ENCODE results near the gene IGIP.

Gene IGIP

GRCh38 chr5:140165923-140166270 lies 40.2 kb downstream of the IGIP start:
- H3K36me3 ChIP-seq (ENCODE audit: insufficient read depth, low read length), result no peaks in the 10 kb centered on the region
- H2AFZ ChIP-seq (ENCODE audit: low read depth, low read length), result no peak overlapping the region
- no peak overlapping the region for H3K4me3 ChIP-seq (ENCODE audit: low read length)
- H3K9me3 ChIP-seq (ENCODE audit: low read length), result no peaks in the 10 kb centered on the region
- H3K27me3 ChIP-seq (ENCODE audit: insufficient read depth, low read length), result peaks cover 5% of the 10 kb centered on the region
- H3K4me1 ChIP-seq (ENCODE audit: insufficient read depth, low read length), result no peaks in the 10 kb centered on the region

GRCh38 chr5:140166911-140167310 lies 41.2 kb downstream of the IGIP start:
- Histone ChIP-seq H3K4me1 (ENCODE audit: insufficient read depth, low read length) (no peaks in the 10 kb centered on the region), H3K9me3 (ENCODE audit: low read length) (no peaks in the 10 kb centered on the region), H3K27me3 (ENCODE audit: insufficient read depth, low read length) (peaks cover 5% of the 10 kb centered on the region), H3K36me3 (ENCODE audit: insufficient read depth, low read length) (no peaks in the 10 kb centered on the region), H3K4me3 (ENCODE audit: low read length) (no peak overlapping the region), H2AFZ (ENCODE audit: low read depth, low read length) (no peak overlapping the region)

- Histone ChIP-seq H3K4me1 (ENCODE audit: insufficient read depth, low read length) (no peaks in the 10 kb centered on the region), H3K9me3 (ENCODE audit: low read length) (no peaks in the 10 kb centered on the region), H3K36me3 (ENCODE audit: insufficient read depth, low read length) (no peaks in the 10 kb centered on the region), H3K4me3 (ENCODE audit: low read length) (no peak overlapping the region), H3K27me3 (ENCODE audit: insufficient read depth, low read length) (no peaks in the 10 kb centered on the region), H2AFZ (ENCODE audit: low read depth, low read length) (no peak overlapping the region)
Observed at GRCh38 chr5:140168371-140168770, 42.6 kb downstream of the IGIP start.

GRCh38 chr5:140169410-140169809 lies 43.7 kb downstream of the IGIP start:
- Histone ChIP-seq H3K36me3 (ENCODE audit: insufficient read depth, low read length) (no peaks in the 10 kb centered on the region), H2AFZ (ENCODE audit: low read depth, low read length) (no peak overlapping the region), H3K27me3 (ENCODE audit: insufficient read depth, low read length) (no peaks in the 10 kb centered on the region), H3K4me3 (ENCODE audit: low read length) (no peak overlapping the region), H3K4me1 (ENCODE audit: insufficient read depth, low read length) (peaks cover 1% of the 10 kb centered on the region), H3K9me3 (ENCODE audit: low read length) (no peaks in the 10 kb centered on the region)

GRCh38 chr5:140172483-140172882 lies 46.7 kb downstream of the IGIP start:
- peaks cover 10% of the 10 kb centered on the region for H3K4me1 ChIP-seq (ENCODE audit: insufficient read depth, low read length)
- H3K36me3 ChIP-seq (ENCODE audit: insufficient read depth, low read length), result no peaks in the 10 kb centered on the region
- H3K27me3 ChIP-seq (ENCODE audit: insufficient read depth, low read length), result no peaks in the 10 kb centered on the region
- H3K4me3 ChIP-seq (ENCODE audit: low read length), result no peak overlapping the region
- H3K9me3 ChIP-seq (ENCODE audit: low read length), result no peaks in the 10 kb centered on the region
- H2AFZ ChIP-seq (ENCODE audit: low read depth, low read length), result no peak overlapping the region

- H2AFZ ChIP-seq (ENCODE audit: low read depth, low read length), result no peak overlapping the region
Observed at GRCh38 chr5:140174014-140174413, 48.3 kb downstream of the IGIP start.

GRCh38 chr5:140174465-140175366 lies 49.0 kb downstream of the IGIP start, which contains the start of gene CYSTM1:
Gene CYSTM1, plus strand, starts transcription at chr5:140175188. Its CDS starts 19,278 bp downstream, at chr5:140194466.
- peak within 1 kb of the TSS; percentile 88 for H2AFZ ChIP-seq (ENCODE audit: low read depth, low read length)
- H3K36me3 ChIP-seq (ENCODE audit: insufficient read depth, low read length), result no peaks in the 10 kb centered on the region
- H3K4me3 ChIP-seq (ENCODE audit: low read length), result peak within 1 kb of the TSS; percentile 68
- H3K27me3 ChIP-seq (ENCODE audit: insufficient read depth, low read length), result no peaks in the 10 kb centered on the region
- peaks cover 10% of the 10 kb centered on the region for H3K4me1 ChIP-seq (ENCODE audit: insufficient read depth, low read length)
- H3K9me3 ChIP-seq (ENCODE audit: low read length), result no peaks in the 10 kb centered on the region

More at GRCh38 chr5:140174014-140174413, 48.3 kb downstream of the IGIP start:
- Histone ChIP-seq H3K4me1 (ENCODE audit: insufficient read depth, low read length) (peaks cover 10% of the 10 kb centered on the region), H3K27me3 (ENCODE audit: insufficient read depth, low read length) (no peaks in the 10 kb centered on the region), H3K4me3 (ENCODE audit: low read length) (no peak overlapping the region), H3K9me3 (ENCODE audit: low read length) (no peaks in the 10 kb centered on the region), H3K36me3 (ENCODE audit: insufficient read depth, low read length) (no peaks in the 10 kb centered on the region)

GRCh38 chr5:140175367-140176030 lies 49.8 kb downstream of the IGIP start:
- H2AFZ ChIP-seq (ENCODE audit: low read depth, low read length), result peak overlapping the region; percentile 88
- H3K4me3 ChIP-seq (ENCODE audit: low read length), result peak overlapping the region; percentile 68
- no peaks in the 10 kb centered on the region for H3K27me3 ChIP-seq (ENCODE audit: insufficient read depth, low read length)
- no peaks in the 10 kb centered on the region for H3K9me3 ChIP-seq (ENCODE audit: low read length)
- H3K36me3 ChIP-seq (ENCODE audit: insufficient read depth, low read length), result no peaks in the 10 kb centered on the region
- H3K4me1 ChIP-seq (ENCODE audit: insufficient read depth, low read length), result peaks cover 10% of the 10 kb centered on the region

- H3K9me3 ChIP-seq (ENCODE audit: low read length), result no peaks in the 10 kb centered on the region
- peak overlapping the region; percentile 68 for H3K4me3 ChIP-seq (ENCODE audit: low read length)
- peak overlapping the region; percentile 88 for H2AFZ ChIP-seq (ENCODE audit: low read depth, low read length)
- peaks cover 10% of the 10 kb centered on the region for H3K4me1 ChIP-seq (ENCODE audit: insufficient read depth, low read length)
- no peaks in the 10 kb centered on the region for H3K36me3 ChIP-seq (ENCODE audit: insufficient read depth, low read length)
- H3K27me3 ChIP-seq (ENCODE audit: insufficient read depth, low read length), result no peaks in the 10 kb centered on the region
Observed at GRCh38 chr5:140176031-140176387, 50.3 kb downstream of the IGIP start.

- no peaks in the 10 kb centered on the region for H3K36me3 ChIP-seq (ENCODE audit: insufficient read depth, low read length)
- peaks cover 13% of the 10 kb centered on the region for H3K4me1 ChIP-seq (ENCODE audit: insufficient read depth, low read length)
- no peaks in the 10 kb centered on the region for H3K9me3 ChIP-seq (ENCODE audit: low read length)
- no peak overlapping the region for H3K4me3 ChIP-seq (ENCODE audit: low read length)
- no peaks in the 10 kb centered on the region for H3K27me3 ChIP-seq (ENCODE audit: insufficient read depth, low read length)
- no peak overlapping the region for H2AFZ ChIP-seq (ENCODE audit: low read depth, low read length)
Observed at GRCh38 chr5:140178086-140178410, 52.3 kb downstream of the IGIP start.

GRCh38 chr5:140178482-140179116 lies 52.9 kb downstream of the IGIP start:
- Histone ChIP-seq H3K4me3 (ENCODE audit: low read length) (no peak overlapping the region), H3K36me3 (ENCODE audit: insufficient read depth, low read length) (no peaks in the 10 kb centered on the region), H3K4me1 (ENCODE audit: insufficient read depth, low read length) (peaks cover 15% of the 10 kb centered on the region), H2AFZ (ENCODE audit: low read depth, low read length) (no peak overlapping the region), H3K27me3 (ENCODE audit: insufficient read depth, low read length) (no peaks in the 10 kb centered on the region), H3K9me3 (ENCODE audit: low read length) (no peaks in the 10 kb centered on the region)

All from neuron (in vitro differentiated cells).